ENCODE measurements around the gene RDH12.
A peak's percentile ranks its signal among the peaks of the same experiment; 100 is the strongest.

RDH12 gene

DNA sequence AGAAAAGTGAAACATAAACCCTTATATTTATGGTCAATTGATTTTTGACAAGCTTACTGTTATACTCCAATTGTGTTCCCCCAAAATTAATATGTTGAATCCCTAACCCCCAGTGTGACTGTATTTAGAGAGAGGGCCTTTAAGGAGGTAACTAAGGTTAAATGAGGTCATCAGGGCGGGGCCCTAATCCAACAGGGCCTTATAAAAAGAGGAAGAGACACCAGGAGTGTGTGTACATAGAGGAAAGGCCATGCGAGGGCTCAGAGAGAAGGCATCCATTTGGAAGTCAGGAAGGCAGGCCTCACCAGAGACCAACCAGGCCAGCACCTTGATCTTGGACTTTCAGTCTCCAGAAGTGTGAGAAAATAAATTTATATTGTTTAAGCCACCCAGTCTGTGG, 20.7 kb upstream of the RDH12 start:
- H3K4me3 ChIP-seq (ENCODE audit: control insufficient read depth, low read depth, low read length) = no peak overlapping the region
- TF ChIP-seq, protein P1, sequence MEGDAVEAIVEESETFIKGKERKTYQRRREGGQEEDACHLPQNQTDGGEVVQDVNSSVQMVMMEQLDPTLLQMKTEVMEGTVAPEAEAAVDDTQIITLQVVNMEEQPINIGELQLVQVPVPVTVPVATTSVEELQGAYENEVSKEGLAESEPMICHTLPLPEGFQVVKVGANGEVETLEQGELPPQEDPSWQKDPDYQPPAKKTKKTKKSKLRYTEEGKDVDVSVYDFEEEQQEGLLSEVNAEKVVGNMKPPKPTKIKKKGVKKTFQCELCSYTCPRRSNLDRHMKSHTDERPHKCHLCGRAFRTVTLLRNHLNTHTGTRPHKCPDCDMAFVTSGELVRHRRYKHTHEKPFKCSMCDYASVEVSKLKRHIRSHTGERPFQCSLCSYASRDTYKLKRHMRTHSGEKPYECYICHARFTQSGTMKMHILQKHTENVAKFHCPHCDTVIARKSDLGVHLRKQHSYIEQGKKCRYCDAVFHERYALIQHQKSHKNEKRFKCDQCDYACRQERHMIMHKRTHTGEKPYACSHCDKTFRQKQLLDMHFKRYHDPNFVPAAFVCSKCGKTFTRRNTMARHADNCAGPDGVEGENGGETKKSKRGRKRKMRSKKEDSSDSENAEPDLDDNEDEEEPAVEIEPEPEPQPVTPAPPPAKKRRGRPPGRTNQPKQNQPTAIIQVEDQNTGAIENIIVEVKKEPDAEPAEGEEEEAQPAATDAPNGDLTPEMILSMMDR (conservative IDR thresholded peaks at IDR 0.05; ENCODE audit: control insufficient read depth, insufficient read depth, low read depth, low read length) = no peak
- DNase-seq (ENCODE audit: low read depth) = no peak

DNA sequence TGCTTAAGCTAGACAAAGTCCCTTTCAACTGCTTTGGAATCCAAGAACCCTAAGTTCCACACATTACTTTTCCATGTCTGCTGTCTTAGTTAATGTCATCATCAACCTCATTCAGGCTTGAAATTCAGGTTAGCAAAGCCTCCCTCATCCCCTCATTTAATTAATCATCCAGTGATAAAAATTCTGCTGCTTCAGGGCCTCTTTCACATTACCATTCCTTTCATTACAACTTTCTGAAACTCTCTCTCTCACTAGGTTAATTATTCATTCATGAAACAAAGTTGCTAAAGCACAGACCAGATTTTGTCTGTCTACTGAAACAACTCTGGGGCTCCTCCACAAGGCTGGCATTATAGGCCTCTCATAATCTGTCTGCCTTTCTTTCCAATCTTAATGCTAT, 17.8 kb upstream of the RDH12 start:
- TF ChIP-seq, protein P1 (conservative IDR thresholded peaks at IDR 0.05; ENCODE audit: control insufficient read depth, insufficient read depth, low read depth, low read length) = no peak
- no peak overlapping the region for H3K4me3 ChIP-seq (ENCODE audit: control insufficient read depth, low read depth, low read length)
- DNase-seq (ENCODE audit: low read depth) = no peak

DNA sequence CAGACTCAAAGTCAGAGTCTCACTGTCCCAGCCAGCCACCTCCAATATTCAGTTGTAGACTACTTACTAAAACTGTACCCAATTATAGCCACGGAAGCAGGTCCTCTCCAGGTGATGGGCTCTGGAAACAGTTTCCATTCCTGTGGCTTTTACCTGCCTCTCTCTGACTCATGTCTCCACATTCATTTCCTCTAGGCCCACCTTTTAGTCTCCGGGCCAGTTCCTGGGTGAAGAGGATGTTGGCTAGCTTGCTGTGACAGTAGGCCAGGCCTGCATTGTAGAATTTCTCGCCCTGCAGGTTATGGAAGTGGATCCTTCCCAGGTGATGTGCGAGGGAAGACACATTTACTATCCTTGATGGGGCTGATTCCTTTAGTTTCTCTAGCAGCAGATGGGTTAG, 11.7 kb upstream of the RDH12 start:
- TF ChIP-seq, protein P1 (conservative IDR thresholded peaks at IDR 0.05; ENCODE audit: control insufficient read depth, insufficient read depth, low read depth, low read length) = no peak
- DNase-seq (ENCODE audit: low read depth) = no peak

DNA sequence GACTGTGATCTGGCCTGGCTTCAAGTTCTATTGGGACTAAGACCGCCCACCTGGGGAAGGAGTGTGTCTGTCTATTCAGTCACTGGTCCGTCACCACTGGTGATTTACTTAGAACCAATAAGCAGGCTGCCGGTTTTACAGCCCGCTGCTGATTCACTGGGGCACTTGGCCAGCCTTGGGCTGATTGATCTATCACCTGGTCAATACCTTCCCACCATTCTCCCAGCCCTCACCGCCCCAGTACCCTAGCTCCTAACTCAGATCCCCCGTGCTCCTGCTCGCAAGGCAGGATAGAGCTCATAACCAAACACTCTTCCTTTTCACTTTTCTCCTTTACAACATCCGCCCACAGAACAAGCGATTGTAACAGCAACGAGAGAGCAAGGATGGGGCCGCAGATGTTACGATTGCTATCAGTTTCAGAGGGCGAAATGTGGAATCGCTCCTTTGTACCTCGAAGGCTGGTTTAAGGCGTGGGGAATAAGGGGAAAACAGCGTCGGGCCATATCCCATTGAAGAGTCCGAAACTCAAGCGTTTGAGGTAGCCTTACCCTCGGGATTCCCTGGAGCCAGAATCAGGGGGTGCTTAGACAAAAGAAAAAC, 6.8 kb upstream of the RDH12 start:
- TF ChIP-seq, protein P1 (conservative IDR thresholded peaks at IDR 0.05; ENCODE audit: control insufficient read depth, insufficient read depth, low read depth, low read length) = no peak
- peak overlapping the region; percentile 84 for H3K4me3 ChIP-seq (ENCODE audit: control insufficient read depth, low read depth, low read length)
- peak; percentile 98 for DNase-seq (ENCODE audit: low read depth)

More for the DNA sequence above, 11.7 kb upstream of the RDH12 start:
- no peak overlapping the region for H3K4me3 ChIP-seq (ENCODE audit: control insufficient read depth, low read depth, low read length)

DNA sequence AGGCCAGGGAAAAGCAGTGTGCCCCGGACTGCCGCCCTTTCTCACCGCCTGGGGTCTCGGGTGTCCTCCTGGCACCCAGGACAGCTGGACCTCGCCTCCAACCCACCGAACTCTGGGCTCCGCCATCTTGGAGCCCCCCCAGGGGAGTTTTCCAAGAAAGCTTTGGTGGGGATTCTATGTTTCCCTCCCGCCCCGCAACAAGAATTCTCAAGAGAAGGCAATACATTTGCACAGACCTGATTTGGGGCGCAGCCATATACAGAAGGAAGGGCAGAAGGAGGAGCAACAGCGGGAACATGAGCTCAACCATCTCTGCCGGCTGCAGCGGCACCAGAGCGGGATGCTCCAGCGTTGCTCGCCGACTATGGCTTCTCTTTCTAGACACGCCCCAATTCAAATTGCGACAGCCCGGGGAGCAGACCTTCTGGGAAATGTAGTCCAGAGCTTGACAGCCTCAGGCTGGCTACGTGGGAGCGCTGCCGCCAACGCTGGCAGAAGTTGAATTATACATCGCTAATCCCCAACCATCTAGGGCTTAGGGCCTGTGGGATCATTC, 6.2 kb upstream of the RDH12 start, which contains the start of gene RDH11:
Gene RDH11 (minus strand): TSS at position 371 of the 556 bp plus-strand sequence. CDS start 61 bp downstream, at position 310.
- DNase-seq (ENCODE audit: low read depth) = peak; percentile 91
- TF ChIP-seq, protein P1 (conservative IDR thresholded peaks at IDR 0.05; ENCODE audit: control insufficient read depth, insufficient read depth, low read depth, low read length) = no peak
- peak within 1 kb of the TSS; percentile 84 for H3K4me3 ChIP-seq (ENCODE audit: control insufficient read depth, low read depth, low read length)

DNA sequence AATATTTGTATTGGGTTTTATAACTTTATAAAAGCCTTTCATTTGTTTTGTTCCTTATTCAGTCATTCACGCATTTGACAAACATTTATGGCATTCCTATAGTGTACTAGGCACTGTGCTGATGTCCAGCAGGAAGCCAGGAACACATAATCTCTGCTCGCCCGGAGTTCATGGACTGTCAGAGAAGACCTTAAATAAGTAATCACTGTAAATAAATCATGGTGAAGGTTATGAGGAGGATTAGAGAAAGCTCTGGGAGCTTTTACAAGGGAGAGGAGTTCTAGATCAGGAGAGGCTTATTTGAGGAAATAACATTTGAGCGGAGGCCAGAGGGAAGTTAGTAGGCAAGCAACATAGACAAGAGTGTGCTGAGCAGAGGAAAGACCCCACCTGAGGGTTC, 4.7 kb upstream of the RDH12 start:
- no peak overlapping the region for H3K4me3 ChIP-seq (ENCODE audit: control insufficient read depth, low read depth, low read length)
- DNase-seq (ENCODE audit: low read depth) = no peak
- TF ChIP-seq, protein P1 (conservative IDR thresholded peaks at IDR 0.05; ENCODE audit: control insufficient read depth, insufficient read depth, low read depth, low read length) = no peak

All from fibroblast of mammary gland (primary cell).